NT2/D1 (cell line): ENCODE data around the gene SELENOO.
A peak's percentile ranks its signal among the peaks of the same experiment; 100 is the strongest.
"Not testable (repeated sequence)": the region's sequence is repeated elsewhere in the genome, so short reads cannot be mapped to it uniquely, and the experiment has no call there.

Experiments used
- DNase-seq: peaks from one replicate; pipeline ENCODE4 v3.0.0-alpha.2; 2011; ENCODE audit warnings: low read depth, low spot score
- H3K27me3 ChIP-seq: 2 replicates; pipeline ENCODE4 v1.6.0; 2011; ENCODE audit warnings: mild to moderate bottlenecking; ENCODE audit not compliant: insufficient read length, insufficient read depth
- H3K36me3 ChIP-seq: 2 replicates; pipeline ENCODE4 v1.6.1; 2011; ENCODE audit warnings: mild to moderate bottlenecking, low read length, mixed read lengths; ENCODE audit not compliant: insufficient read depth, insufficient read length
- H3K4me1 ChIP-seq: 2 replicates; pipeline ENCODE4 v1.5.1; 2011; ENCODE audit not compliant: insufficient read depth, insufficient read length
- H3K4me3 ChIP-seq: 2 replicates; pipeline ENCODE4 v1.5.1; 2011; ENCODE audit warnings: low read depth; ENCODE audit not compliant: insufficient read length
- H3K9ac ChIP-seq: 2 replicates; pipeline ENCODE4 v1.6.0; 2011; ENCODE audit warnings: low read depth; ENCODE audit not compliant: insufficient read length
- H3K9me3 ChIP-seq: 2 replicates; pipeline ENCODE4 v1.5.1; 2011; ENCODE audit warnings: mild to moderate bottlenecking, low read length; ENCODE audit not compliant: insufficient read depth
- SUZ12 ChIP-seq: IDR thresholded peaks from 2 replicates; pipeline ENCODE4 v1.6.1; 2011; ENCODE audit not compliant: insufficient read length, insufficient read depth; ENCODE audit errors: extremely low read depth
- YY1 ChIP-seq: IDR thresholded peaks from 2 replicates; pipeline ENCODE4 v1.6.1; 2011; ENCODE audit not compliant: insufficient read length, insufficient read depth
- ZNF274 ChIP-seq: IDR thresholded peaks from 2 replicates; pipeline ENCODE4 v1.6.1; 2011; ENCODE audit warnings: mild to moderate bottlenecking, low read depth, low read length

SELENOO gene

DNA sequence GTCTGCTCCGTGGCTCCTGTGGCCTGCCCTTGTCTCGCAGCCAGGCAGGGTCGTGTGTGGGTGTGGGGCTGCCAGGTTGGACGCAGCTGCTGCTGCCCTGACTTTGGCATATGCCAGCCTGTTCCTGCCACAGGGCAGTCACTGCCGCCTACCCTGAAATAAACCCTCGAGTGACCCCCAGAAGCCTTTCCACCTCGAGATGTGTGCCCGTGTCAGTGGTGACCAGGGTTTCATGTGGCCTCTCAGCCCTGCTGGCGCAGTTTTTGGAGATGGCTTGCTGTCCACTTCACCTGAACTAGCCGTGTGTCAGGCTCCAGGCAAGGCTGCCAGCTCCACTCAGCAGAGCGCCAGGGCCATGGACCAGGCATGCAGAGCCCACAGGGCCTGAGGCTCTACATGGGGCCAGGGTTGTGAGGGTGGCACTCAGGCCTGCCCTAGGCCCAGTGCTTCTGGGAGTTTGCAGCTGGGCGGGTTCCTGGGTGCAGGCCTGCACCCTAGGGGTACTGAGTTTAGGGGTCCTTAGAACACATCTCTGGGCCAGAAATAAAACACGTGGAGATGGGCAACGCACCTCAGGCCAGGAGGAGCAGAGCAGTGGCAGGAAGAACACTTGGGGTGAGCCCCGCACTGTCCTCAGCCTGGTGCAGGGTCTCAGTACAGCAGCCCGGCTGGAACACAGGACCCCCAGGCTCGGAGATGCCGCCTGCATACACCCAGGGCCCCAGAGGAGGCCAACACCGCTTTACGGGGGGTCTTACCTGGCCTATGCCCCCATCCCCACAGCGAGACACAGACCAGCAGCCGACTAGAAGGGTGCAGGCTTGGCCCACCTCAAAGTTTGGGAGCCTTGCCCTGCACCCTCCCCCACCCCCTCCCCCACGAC is 39.1 kb upstream of the SELENOO start:
- no peak for DNase-seq
- TF ChIP-seq SUZ12, result no peak
- no peak for TF ChIP-seq YY1
- no peak for TF ChIP-seq ZNF274
- no peaks in the 10 kb centered on the region for H3K27me3 ChIP-seq
- H3K4me1 ChIP-seq, result peaks cover 4% of the 10 kb centered on the region
- H3K9me3 ChIP-seq, result no peaks in the 10 kb centered on the region
- H3K36me3 ChIP-seq, result no peaks in the 10 kb centered on the region
- H3K9ac ChIP-seq, result no peak overlapping the region
- no peak overlapping the region for H3K4me3 ChIP-seq

DNA sequence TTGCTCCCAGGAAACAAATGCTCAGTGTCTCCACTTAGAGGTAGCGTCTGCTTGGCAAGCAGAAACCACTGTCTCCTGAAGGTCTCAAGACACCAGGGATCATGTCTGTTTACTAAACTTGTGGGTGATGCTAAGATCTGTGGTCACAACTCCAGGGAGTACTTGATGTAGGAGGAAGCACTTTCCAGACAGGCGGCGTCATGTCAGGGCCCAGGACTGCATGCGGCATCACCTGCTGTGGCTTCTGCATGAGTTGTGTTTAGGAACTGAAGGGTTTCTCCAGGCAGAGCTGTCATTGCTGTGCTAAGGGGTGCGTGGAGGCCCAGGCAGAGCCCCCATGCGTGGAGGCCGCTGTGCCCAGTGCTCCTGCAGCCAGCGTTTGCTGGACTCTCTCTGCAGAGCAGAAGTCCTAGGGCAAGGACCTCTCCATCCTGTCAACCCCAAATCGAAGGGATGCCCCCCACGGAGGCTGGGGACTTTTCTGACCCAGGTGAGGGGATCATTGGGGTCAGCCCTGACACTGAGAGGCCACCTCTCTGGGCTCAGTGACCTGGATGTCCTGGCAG is 38.3 kb upstream of the SELENOO start:
- TF ChIP-seq ZNF274 (no peak), YY1 (no peak), SUZ12 (no peak)
- no peaks in the 10 kb centered on the region for H3K9me3 ChIP-seq
- H3K4me3 ChIP-seq, result no peak overlapping the region
- H3K36me3 ChIP-seq, result no peaks in the 10 kb centered on the region
- no peak overlapping the region for H3K9ac ChIP-seq
- H3K27me3 ChIP-seq, result no peaks in the 10 kb centered on the region
- DNase-seq, result no peak
- H3K4me1 ChIP-seq, result peaks cover 4% of the 10 kb centered on the region

DNA sequence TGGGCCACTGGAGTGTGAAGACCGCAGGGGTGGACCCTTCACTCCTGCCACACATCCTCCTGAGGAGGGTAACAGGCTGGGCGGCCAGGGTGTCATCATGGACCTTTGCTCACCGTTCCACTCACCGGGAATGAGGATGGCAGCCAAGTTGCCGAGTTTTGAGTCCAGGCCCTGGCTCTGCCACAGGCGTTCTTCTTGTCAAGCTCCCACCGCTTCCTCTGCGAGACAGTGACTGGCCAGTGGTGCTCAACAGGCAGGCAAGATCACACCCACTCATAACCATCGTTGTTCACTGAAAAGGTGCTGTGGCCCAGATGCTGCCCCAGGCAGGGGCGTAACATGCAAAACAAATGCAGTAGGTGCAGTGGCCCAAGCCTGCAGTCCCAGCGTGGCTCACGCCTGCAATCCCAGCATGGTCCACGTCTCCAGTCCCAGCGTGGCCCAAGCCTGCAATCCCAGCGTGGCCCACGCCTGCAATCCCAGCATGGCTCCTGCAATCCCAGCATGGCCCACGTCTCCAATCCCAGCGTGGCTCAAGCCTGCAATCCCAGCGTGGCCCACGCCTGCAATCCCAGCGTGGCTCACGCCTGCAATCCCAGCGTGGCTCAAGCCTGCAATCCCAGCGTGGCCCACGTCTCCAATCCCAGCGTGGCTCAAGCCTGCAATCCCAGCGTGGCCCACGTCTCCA is 35.2 kb upstream of the SELENOO start:
- Histone ChIP-seq H3K9ac (no peak overlapping the region), H3K36me3 (no peaks in the 10 kb centered on the region), H3K4me3 (no peak overlapping the region), H3K9me3 (no peaks in the 10 kb centered on the region), H3K27me3 (peaks cover 12% of the 10 kb centered on the region), H3K4me1 (peaks cover 4% of the 10 kb centered on the region)
- TF ChIP-seq ZNF274, result no peak
- TF ChIP-seq SUZ12, result no peak
- no peak for DNase-seq

DNA sequence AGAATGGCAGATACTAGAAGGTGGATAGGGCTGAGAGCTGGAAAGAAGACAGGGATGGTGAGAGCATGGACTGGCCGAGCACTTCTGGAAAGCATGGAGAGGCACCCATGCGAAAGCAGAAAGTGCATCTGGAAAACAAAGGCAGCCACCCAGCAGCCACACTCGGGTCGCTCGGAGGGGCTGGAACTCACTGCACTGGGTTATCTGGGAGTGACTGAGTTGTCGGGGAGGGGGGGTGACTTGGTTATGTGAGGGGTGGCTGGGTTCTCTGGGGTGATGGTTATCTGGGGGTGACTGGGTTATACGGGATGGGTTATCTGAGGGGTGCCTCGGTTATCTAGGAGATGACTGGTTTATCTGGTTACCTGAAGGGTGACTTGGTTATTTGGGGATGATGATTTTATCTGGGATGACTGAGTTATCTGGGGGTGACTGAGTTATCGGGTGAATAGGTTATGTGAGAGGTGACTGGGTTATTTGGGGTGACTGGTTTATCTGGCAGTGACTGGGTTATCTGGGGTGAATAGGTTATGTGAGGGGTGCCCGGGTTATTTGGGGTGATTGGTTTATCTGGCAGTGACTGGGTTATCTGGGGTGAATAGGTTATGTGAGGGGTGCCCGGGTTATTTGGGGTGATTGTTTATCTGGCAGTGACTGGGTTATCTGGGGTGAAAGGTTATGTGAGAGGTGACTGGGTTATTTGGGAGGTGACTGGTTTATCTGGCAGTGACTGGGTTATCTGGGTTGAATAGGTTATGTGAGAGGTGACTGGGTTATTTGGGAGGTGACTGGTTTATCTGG is 32.9 kb upstream of the SELENOO start:
- no peak for TF ChIP-seq YY1
- TF ChIP-seq ZNF274, result no peak
- TF ChIP-seq SUZ12, result no peak
- no peak for DNase-seq
- H3K9me3 ChIP-seq, result no peaks in the 10 kb centered on the region
- H3K4me1 ChIP-seq, result peaks cover 4% of the 10 kb centered on the region
- H3K27me3 ChIP-seq, result peaks cover 27% of the 10 kb centered on the region
- H3K36me3 ChIP-seq, result no peaks in the 10 kb centered on the region
- no peak overlapping the region for H3K9ac ChIP-seq
- H3K4me3 ChIP-seq, result no peak overlapping the region

DNA sequence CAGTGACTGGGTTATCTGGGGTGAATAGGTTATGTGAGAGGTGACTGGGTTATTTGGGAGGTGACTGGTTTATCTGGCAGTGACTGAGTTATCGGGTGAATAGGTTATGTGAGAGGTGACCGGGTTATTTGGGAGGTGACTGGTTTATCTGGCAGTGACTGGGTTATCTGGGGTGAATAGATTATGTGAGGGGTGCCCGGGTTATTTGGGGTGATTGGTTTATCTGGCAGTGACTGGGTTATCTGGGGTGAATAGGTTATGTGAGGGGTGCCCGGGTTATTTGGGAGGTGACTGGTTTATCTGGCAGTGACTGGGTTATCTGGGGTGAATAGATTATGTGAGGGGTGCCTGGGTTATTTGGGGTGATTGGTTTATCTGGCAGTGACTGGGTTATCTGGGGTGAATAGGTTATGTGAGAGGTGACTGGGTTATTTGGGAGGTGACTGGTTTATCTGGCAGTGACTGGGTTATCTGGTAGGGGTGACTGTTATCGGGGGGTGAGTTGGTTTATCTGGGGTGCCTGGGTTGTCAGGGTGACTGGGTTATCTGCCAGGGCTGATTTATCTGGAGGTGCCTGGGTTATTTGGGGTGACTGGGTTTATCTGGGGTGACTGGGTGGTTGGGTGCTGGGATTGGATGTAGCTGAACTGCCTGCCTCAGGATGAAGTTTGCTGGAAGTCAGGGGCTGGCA is 32.2 kb upstream of the SELENOO start:
- not testable (repeated sequence) for DNase-seq, H3K9me3 ChIP-seq, H3K36me3 ChIP-seq, H3K4me3 ChIP-seq, H3K9ac ChIP-seq, H3K4me1 ChIP-seq
- peaks cover 27% of the 10 kb centered on the region for H3K27me3 ChIP-seq

DNA sequence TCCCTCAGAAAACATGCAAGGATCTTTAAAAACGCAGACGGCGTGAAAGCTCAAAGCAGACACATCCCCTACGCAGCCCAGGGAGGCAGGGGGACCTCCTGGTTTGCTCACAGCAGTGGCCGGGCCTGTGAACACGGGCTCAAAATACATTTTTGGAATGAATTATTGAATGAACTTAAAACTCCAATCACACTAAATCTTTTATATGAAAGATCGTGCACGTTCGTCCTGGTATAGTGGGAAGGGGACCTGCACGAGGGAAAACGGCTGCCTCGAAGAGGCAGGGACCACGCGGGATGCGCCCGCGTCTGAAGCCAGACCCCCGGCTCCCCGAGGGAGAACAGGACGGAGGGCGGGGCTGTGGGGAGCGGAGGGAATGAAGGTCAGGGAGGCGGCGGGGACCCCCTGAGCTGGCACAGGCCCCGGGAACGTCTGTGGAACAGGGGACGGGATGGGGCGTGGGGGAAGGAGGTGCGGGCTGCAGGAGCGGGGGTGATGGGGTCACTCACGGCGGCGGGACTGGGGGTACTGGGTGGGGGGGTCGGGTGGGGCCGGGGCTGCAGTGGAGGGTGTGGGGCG is 31.5 kb upstream of the SELENOO start:
- H3K27me3 ChIP-seq, result peaks cover 27% of the 10 kb centered on the region
- TF ChIP-seq ZNF274 (no peak), SUZ12 (no peak), YY1 (no peak)
- no peak for DNase-seq
- peak overlapping the region; percentile 36 for H3K4me3 ChIP-seq
- H3K4me1 ChIP-seq, result peaks cover 4% of the 10 kb centered on the region
- no peak overlapping the region for H3K9ac ChIP-seq
- no peaks in the 10 kb centered on the region for H3K36me3 ChIP-seq
- no peaks in the 10 kb centered on the region for H3K9me3 ChIP-seq
